ENCODE data around the gene IGFL4. TPM values are rescaled to one million over a fixed set of nuclear protein-coding genes. Genes with fewer than 3 reads are reported as not detected.

Gene IGFL4
- total and polyA plus RNA-seq, 2 of the 8 experiments (the other 6 are each of a cell fraction or from before 2014, with no cell fraction given): 0.05 to 0.11 TPM

DNA sequence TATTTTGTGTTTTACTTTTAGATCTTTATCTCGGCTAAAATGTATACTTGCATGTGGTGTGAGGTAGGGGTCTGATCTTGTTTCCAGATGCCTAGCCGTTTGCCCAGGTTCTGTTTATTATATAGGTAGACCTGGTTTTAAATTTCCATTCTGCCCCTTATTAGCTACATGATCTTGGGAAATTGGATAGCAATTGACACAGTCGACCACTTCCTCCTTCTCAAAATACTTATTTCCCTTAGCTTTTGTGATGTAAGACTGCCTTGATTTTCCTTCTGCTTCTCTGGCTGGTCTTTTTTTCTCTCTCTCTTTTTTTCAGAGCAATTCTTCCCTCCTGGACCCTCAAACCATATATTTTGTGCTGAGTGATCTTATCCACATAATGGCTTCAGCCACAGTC is 15.0 kb downstream of the IGFL4 start:
- no peak overlapping the region for H3K14ac ChIP-seq (ENCODE audit: insufficient read length)
- H4K5ac ChIP-seq (ENCODE audit: insufficient read length, low read depth, low read length): no peak overlapping the region
- no peak overlapping the region for H3K4ac ChIP-seq (replicated peaks; ENCODE audit: insufficient read length, low read depth, low read length)
- no peak overlapping the region for H4K91ac ChIP-seq (replicated peaks; ENCODE audit: insufficient read length, low read length)
- no peaks in the 10 kb centered on the region for H3K9me3 ChIP-seq (ENCODE audit: insufficient read depth in 2 of 2, low read depth in 1 of 2, low read length in 1 of 2)
- no peak overlapping the region for H2AFZ ChIP-seq (ENCODE audit: low read length)
- DNase-seq (ENCODE audit: low read depth in 1 of 2, low spot score in 2 of 2) (no peak), FAIRE-seq (no peak)
- no peak overlapping the region for H3K18ac ChIP-seq (ENCODE audit: extremely low read depth, low read length)
- H3K4me3 ChIP-seq (ENCODE audit: extremely low read depth in 1 of 4, insufficient read depth in 2 of 4, low read depth in 3 of 4, low read length in 4 of 4): no peak overlapping the region
- no peak overlapping the region for H2BK12ac ChIP-seq (ENCODE audit: low read depth, low read length)
- no peak overlapping the region for H2BK20ac ChIP-seq (ENCODE audit: low read length)
- no peaks in the 10 kb centered on the region for H3K79me1 ChIP-seq (ENCODE audit: low read depth, low read length)
- H3K4me1 ChIP-seq (replicated peaks in 1 of 4; ENCODE audit: control insufficient read depth in 3 of 4, insufficient read depth in 4 of 4, low read length in 3 of 4): peaks cover 0 to 14% (median 8%) of the 10 kb centered on the region in 4 experiments; a peak in 6 of 7 replicates
- H3K27me3 ChIP-seq (replicated peaks in 1 of 4; ENCODE audit: control insufficient read depth in 3 of 4, extremely low read depth in 1 of 4, insufficient read depth in 3 of 4, low read length in 3 of 4): 0 out of 7 replicates have a peak, but pooled peaks cover 0 to 2% (median 0%) of the 10 kb centered on the region in 4 experiments
- no peak overlapping the region for H3K23ac ChIP-seq (ENCODE audit: insufficient read length)
- POLR2A ChIA-PET (ENCODE audit: partially characterized antibody): interaction anchor here (0.7 to 1.4 kb wide), 2 partner anchors 9 to 387 kb away, joined by 3 read pairs; no protein-coding TSS in a partner anchor
- no peak overlapping the region for H3K27ac ChIP-seq (ENCODE audit: low read depth, low read length)
- CTCF ChIA-PET (ENCODE audit: partially characterized antibody): interaction anchor here (0.8 to 17.0 kb wide), 5 partner anchors 8 to 243 kb away, joined by 5 to 250 read pairs (median 35); no protein-coding TSS in a partner anchor
- 94% methylated on average over 3 of the region's 3 CpGs; no CpG with 5 or more reads in 1 of the 2 experiments for WGBS, 2 experiments (ENCODE audit: extremely low coverage in 1 of 2, insufficient coverage in 1 of 2, insufficient read length in 1 of 2, insufficient replicate concordance in 2 of 2, low coverage in 1 of 2, low lambda C conversion rate in 2 of 2, missing lambda C conversion rate in 1 of 2)
- H3K79me2 ChIP-seq (ENCODE audit: control insufficient read depth in 1 of 2, insufficient read depth in 2 of 2, low read length in 2 of 2): no peaks in the 10 kb centered on the region
- H4K8ac ChIP-seq (ENCODE audit: extremely low read depth, insufficient read depth, low read length): no peak overlapping the region
- H3K4me2 ChIP-seq (ENCODE audit: insufficient read depth in 1 of 2, low read depth in 2 of 2, low read length in 2 of 2): no peak overlapping the region
- H3K9ac ChIP-seq (replicated peaks in 1 of 4; ENCODE audit: extremely low read depth in 1 of 4, low read depth in 3 of 4, low read length in 3 of 4): no peak overlapping the region
- H2BK15ac ChIP-seq (ENCODE audit: low read length): no peak overlapping the region
- H4K20me1 ChIP-seq (replicated peaks in 1 of 2; ENCODE audit: control insufficient read depth in 1 of 2, insufficient read depth in 2 of 2, low read length in 2 of 2): no peaks in the 10 kb centered on the region
- no peaks in the 10 kb centered on the region for H3K23me2 ChIP-seq (ENCODE audit: low read depth, low read length)
- no peak overlapping the region for H2BK120ac ChIP-seq (replicated peaks; ENCODE audit: low read depth, low read length)
- no peak overlapping the region for H2BK5ac ChIP-seq (ENCODE audit: low read depth, low read length)
- H2AK5ac ChIP-seq (ENCODE audit: low read depth, low read length): no peak overlapping the region
- H3K36me3 ChIP-seq (ENCODE audit: control insufficient read depth in 2 of 4, insufficient read depth in 4 of 4, low read length in 3 of 4): no peaks in the 10 kb centered on the region
- TF ChIP-seq RAD21 (IDR thresholded peaks at IDR 0.05 in 1 of 2, conservative IDR thresholded peaks at IDR 0.05 in 1 of 2; ENCODE audit: low read depth in 2 of 2, low read length in 2 of 2): no peak
- no peak for TF ChIP-seq KDM4A (IDR thresholded peaks at IDR 0.05; ENCODE audit: low read depth, low read length, severe bottlenecking)
- TF ChIP-seq PHF8 (conservative IDR thresholded peaks at IDR 0.05; ENCODE audit: low read depth, low read length): no peak
- no peak for TF ChIP-seq SP2 (IDR thresholded peaks at IDR 0.05; ENCODE audit: low read length)
- TF ChIP-seq SIX5 (IDR thresholded peaks at IDR 0.05; ENCODE audit: low read depth, low read length): no peak
- TF ChIP-seq, protein P1, sequence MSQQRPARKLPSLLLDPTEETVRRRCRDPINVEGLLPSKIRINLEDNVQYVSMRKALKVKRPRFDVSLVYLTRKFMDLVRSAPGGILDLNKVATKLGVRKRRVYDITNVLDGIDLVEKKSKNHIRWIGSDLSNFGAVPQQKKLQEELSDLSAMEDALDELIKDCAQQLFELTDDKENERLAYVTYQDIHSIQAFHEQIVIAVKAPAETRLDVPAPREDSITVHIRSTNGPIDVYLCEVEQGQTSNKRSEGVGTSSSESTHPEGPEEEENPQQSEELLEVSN (IDR thresholded peaks at IDR 0.05): no peak
- no peak for TF ChIP-seq CHD2 (IDR thresholded peaks at IDR 0.05; ENCODE audit: low read length)
- TF ChIP-seq, protein P2, sequence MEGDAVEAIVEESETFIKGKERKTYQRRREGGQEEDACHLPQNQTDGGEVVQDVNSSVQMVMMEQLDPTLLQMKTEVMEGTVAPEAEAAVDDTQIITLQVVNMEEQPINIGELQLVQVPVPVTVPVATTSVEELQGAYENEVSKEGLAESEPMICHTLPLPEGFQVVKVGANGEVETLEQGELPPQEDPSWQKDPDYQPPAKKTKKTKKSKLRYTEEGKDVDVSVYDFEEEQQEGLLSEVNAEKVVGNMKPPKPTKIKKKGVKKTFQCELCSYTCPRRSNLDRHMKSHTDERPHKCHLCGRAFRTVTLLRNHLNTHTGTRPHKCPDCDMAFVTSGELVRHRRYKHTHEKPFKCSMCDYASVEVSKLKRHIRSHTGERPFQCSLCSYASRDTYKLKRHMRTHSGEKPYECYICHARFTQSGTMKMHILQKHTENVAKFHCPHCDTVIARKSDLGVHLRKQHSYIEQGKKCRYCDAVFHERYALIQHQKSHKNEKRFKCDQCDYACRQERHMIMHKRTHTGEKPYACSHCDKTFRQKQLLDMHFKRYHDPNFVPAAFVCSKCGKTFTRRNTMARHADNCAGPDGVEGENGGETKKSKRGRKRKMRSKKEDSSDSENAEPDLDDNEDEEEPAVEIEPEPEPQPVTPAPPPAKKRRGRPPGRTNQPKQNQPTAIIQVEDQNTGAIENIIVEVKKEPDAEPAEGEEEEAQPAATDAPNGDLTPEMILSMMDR (IDR thresholded peaks at IDR 0.05; ENCODE audit: control extremely low read depth in 1 of 3, insufficient read depth in 1 of 3, low read depth in 1 of 3, low read length in 3 of 3): no peak
- no peak overlapping the region for H3K56ac ChIP-seq (replicated peaks; ENCODE audit: insufficient read length, low read depth, low read length)
